Fibroblast of lung (primary cell): ENCODE data around the gene GMPPB. TPM values are rescaled to one million over a fixed set of nuclear protein-coding genes. Genes with fewer than 3 reads are reported as not detected.

ENCODE experiments used
- DNase-seq, 2 donors: peaks; one replicate each; pipeline versions ENCODE4 v3.0.0 to v3.0.0-alpha.2; 2010; ENCODE audit warnings: low read depth in 2 of 2
- H2AFZ ChIP-seq: 2 replicates; pipeline ENCODE4 v1.5.1; 2012; ENCODE audit warnings: low read length, control low read depth, inconsistent platforms
- H3K27ac ChIP-seq: 2 replicates; pipeline ENCODE4 v1.5.1; 2011; ENCODE audit warnings: low read length, control low read depth; ENCODE audit not compliant: insufficient read depth
- H3K27me3 ChIP-seq: 2 replicates; pipeline ENCODE4 v1.5.1; 2011; ENCODE audit warnings: mild to moderate bottlenecking, low read length; ENCODE audit not compliant: control insufficient read depth, insufficient read depth
- H3K36me3 ChIP-seq: 2 replicates; pipeline ENCODE4 v1.5.1; 2011; ENCODE audit warnings: low read length; ENCODE audit not compliant: control insufficient read depth, insufficient read depth
- H3K4me1 ChIP-seq: 2 replicates; pipeline ENCODE4 v1.5.1; 2011; ENCODE audit warnings: low read length; ENCODE audit not compliant: control insufficient read depth, insufficient read depth; ENCODE audit errors: extremely low read depth
- H3K4me2 ChIP-seq: 2 replicates; pipeline ENCODE4 v1.5.1; 2011; ENCODE audit warnings: low read length, control low read depth; ENCODE audit not compliant: insufficient read depth; ENCODE audit errors: extremely low read depth
- H3K4me3 ChIP-seq, 4 experiments: fragments of 200-600 bp in 1 of 4; sonication (generic) in 1 of 4; replicated peaks in 1 of 4; 2 replicates each; pipeline ENCODE4 v1.5.1; 2011 to 2016; ENCODE audit warnings: low read length in 4 of 4, low read depth in 3 of 4, mild to moderate bottlenecking in 3 of 4, control low read depth in 2 of 4, inconsistent platforms in 1 of 4, mixed read lengths in 1 of 4; ENCODE audit not compliant: insufficient read depth in 1 of 4; ENCODE audit errors: control extremely low read depth in 1 of 4
- H3K79me2 ChIP-seq: 2 replicates; pipeline ENCODE4 v1.5.1; 2012; ENCODE audit warnings: mild to moderate bottlenecking, low read length, inconsistent platforms; ENCODE audit not compliant: control insufficient read depth, insufficient read depth
- H3K9ac ChIP-seq: 2 replicates; pipeline ENCODE4 v1.5.1; 2011; ENCODE audit warnings: mild to moderate bottlenecking, low read length, control low read depth; ENCODE audit not compliant: insufficient read depth
- H3K9me3 ChIP-seq: 2 replicates; pipeline ENCODE4 v1.5.1; 2012; ENCODE audit warnings: low read depth, low read length; ENCODE audit not compliant: control insufficient read depth, insufficient read depth
- H4K20me1 ChIP-seq: 2 replicates; pipeline ENCODE4 v1.5.1; 2011; ENCODE audit warnings: low read length; ENCODE audit not compliant: control insufficient read depth, insufficient read depth; ENCODE audit errors: extremely low read depth
- EZH2 ChIP-seq: IDR thresholded peaks from 2 replicates; pipeline ENCODE4 v1.5.1; 2012; ENCODE audit warnings: low read length, control low read depth, mild to moderate bottlenecking; ENCODE audit errors: missing control alignments
- polyA plus RNA-seq, 2 donors: library from polyadenylated mRNA; depleted of rRNA in 1 of 2; stranded (reverse) in 1 of 2; unstranded in 1 of 2; fragments of >200 nt; gene quantifications; 2 replicates each; pipeline ENCODE4 v1.2.1, GENCODE V29; 2011 to 2012; ENCODE audit warnings: missing spikeins in 1 of 2
- total RNA-seq: library from RNA; depleted of rRNA; stranded (reverse); fragments of >200 nt; gene quantifications from 2 replicates; pipeline ENCODE4 v1.2.1, GENCODE V29; 2014
- TF ChIP-seq, protein P1 (sequence below), 2 donors: IDR thresholded peaks in 1 of 2; conservative IDR thresholded peaks in 1 of 2; 1 replicate in 1 of 2; 2 replicates in 1 of 2; pipeline ENCODE4 v1.5.1; 2011 to 2012; ENCODE audit warnings: low read length in 2 of 2, control low read depth in 1 of 2, inconsistent platforms in 1 of 2, low read depth in 1 of 2, mild to moderate bottlenecking in 1 of 2

Gene GMPPB
- total and polyA plus RNA-seq, 2 donors (not counting 1 experiment from before 2014, with no cell fraction given), result 13.7 to 14.4 TPM

GRCh38 chr3:49713336-49714105, 10.2 kb downstream of the GMPPB start:
- Histone ChIP-seq H3K27me3 (no peaks in the 10 kb centered on the region), H4K20me1 (no peaks in the 10 kb centered on the region), H3K4me1 (no peaks in the 10 kb centered on the region), H3K36me3 (peaks cover 6% of the 10 kb centered on the region), H3K4me2 (no peak overlapping the region), H3K79me2 (no peaks in the 10 kb centered on the region), H3K9ac (no peak overlapping the region), H3K9me3 (no peaks in the 10 kb centered on the region), H2AFZ (no peak overlapping the region), H3K27ac (no peak overlapping the region), H3K4me3 (no peak overlapping the region)
- TF ChIP-seq, protein P1, sequence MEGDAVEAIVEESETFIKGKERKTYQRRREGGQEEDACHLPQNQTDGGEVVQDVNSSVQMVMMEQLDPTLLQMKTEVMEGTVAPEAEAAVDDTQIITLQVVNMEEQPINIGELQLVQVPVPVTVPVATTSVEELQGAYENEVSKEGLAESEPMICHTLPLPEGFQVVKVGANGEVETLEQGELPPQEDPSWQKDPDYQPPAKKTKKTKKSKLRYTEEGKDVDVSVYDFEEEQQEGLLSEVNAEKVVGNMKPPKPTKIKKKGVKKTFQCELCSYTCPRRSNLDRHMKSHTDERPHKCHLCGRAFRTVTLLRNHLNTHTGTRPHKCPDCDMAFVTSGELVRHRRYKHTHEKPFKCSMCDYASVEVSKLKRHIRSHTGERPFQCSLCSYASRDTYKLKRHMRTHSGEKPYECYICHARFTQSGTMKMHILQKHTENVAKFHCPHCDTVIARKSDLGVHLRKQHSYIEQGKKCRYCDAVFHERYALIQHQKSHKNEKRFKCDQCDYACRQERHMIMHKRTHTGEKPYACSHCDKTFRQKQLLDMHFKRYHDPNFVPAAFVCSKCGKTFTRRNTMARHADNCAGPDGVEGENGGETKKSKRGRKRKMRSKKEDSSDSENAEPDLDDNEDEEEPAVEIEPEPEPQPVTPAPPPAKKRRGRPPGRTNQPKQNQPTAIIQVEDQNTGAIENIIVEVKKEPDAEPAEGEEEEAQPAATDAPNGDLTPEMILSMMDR (conservative IDR thresholded peaks at IDR 0.05 in 1 of 2, IDR thresholded peaks at IDR 0.05 in 1 of 2; ENCODE audit: low read depth in 1 of 2, low read length in 2 of 2), result no peak
- TF ChIP-seq EZH2, result no peak
- no peak for DNase-seq

GRCh38 chr3:49712631-49713317, 11.0 kb downstream of the GMPPB start:
- Histone ChIP-seq H4K20me1 (no peaks in the 10 kb centered on the region), H3K4me3 (no peak overlapping the region), H3K79me2 (no peaks in the 10 kb centered on the region), H3K4me2 (no peak overlapping the region), H3K9me3 (no peaks in the 10 kb centered on the region), H3K9ac (no peak overlapping the region), H3K27me3 (no peaks in the 10 kb centered on the region), H3K4me1 (no peaks in the 10 kb centered on the region), H3K27ac (no peak overlapping the region), H3K36me3 (peaks cover 4% of the 10 kb centered on the region), H2AFZ (no peak overlapping the region)
- TF ChIP-seq EZH2, result no peak
- TF ChIP-seq, protein P1 (conservative IDR thresholded peaks at IDR 0.05 in 1 of 2, IDR thresholded peaks at IDR 0.05 in 1 of 2; ENCODE audit: low read depth in 1 of 2, low read length in 2 of 2), result no peak
- DNase-seq, result no peak

GRCh38 chr3:49712166-49712565, 11.6 kb downstream of the GMPPB start:
- no peaks in the 10 kb centered on the region for H3K27me3 ChIP-seq
- peaks cover 4% of the 10 kb centered on the region for H3K36me3 ChIP-seq
- H3K9me3 ChIP-seq, result no peaks in the 10 kb centered on the region
- no peak for DNase-seq
- no peak overlapping the region for H3K4me3 ChIP-seq
- TF ChIP-seq EZH2, result no peak
- TF ChIP-seq, protein P1 (conservative IDR thresholded peaks at IDR 0.05 in 1 of 2, IDR thresholded peaks at IDR 0.05 in 1 of 2; ENCODE audit: low read depth in 1 of 2, low read length in 2 of 2), result no peak
- no peaks in the 10 kb centered on the region for H4K20me1 ChIP-seq
- H3K27ac ChIP-seq, result no peak overlapping the region
- no peaks in the 10 kb centered on the region for H3K79me2 ChIP-seq
- no peak overlapping the region for H2AFZ ChIP-seq
- H3K4me2 ChIP-seq, result no peak overlapping the region
- H3K9ac ChIP-seq, result no peak overlapping the region
- H3K4me1 ChIP-seq, result no peaks in the 10 kb centered on the region
